Activated CD8-positive, alpha-beta memory T cell treated with anti-CD3 and anti-CD28 coated beads, Interleukin-2, amount 50 U/mL, for 48 hours (primary cell): ENCODE data around the gene LURAP1L.

ENCODE experiments used
- DNase-seq: peaks from one replicate; pipeline ENCODE4 v3.0.0-alpha.2; 2020

The LURAP1L gene

DNA sequence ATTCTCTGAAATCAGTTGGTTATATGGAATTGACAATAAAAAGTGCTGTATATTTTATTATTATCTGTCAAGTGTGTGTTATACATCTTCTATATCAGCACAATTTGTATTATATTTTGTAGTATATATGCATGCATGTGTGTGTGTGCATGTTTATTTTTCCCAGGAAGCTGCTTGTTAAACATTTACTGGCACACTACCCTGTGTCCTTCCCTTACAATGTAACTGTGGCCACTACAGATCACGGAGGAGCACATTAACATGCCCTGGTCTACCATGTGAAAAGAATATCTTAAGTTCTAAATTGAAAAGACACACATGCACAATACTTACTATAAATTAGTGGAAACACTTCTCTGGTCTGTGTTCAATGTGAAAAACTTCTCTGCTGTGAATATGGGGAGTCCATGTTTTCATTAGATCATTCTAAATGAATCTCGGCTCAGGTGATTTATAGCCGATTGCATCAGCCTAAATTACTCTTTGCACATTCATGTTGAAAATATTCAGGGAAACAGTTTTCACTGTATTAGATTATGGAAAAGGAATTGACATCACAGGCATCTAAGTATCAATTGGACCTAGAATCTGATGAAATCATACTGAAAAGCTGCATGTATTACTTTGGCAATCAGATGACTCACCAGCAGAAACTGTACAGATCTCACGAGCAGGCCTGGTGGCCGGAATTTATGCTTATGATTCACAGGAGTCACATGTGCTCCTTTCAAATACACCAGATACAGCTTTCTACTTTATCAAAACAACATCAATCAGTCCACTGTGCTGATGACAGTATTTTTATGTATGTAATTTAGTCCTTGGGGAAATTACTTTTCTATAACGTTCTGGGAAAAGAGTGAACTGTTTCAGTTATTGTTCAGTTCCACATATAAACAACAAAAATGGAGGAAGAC, 39.4 kb downstream of the LURAP1L start:
- no peak for DNase-seq

DNA sequence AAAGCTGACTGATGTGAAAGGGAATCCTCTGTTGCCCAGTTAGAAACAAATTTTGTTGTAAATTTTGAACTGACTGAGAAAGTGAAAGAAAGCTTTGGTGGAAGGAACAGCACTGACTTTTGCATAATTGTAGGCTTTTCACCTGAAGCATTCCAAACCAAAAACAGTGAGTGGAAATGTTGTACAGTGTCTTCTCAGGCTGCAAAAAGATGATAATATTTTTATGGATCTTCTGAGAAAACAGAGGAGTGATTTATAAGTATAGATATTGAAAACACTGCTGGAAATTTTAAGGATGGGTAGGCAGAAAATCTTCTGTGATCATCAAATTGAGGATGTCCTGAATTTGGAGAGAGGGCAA, 40.0 kb downstream of the LURAP1L start:
- no peak for DNase-seq

GRCh38 chr9:12815888-12816287, 41.1 kb downstream of the LURAP1L start:
- no peak for DNase-seq

DNA sequence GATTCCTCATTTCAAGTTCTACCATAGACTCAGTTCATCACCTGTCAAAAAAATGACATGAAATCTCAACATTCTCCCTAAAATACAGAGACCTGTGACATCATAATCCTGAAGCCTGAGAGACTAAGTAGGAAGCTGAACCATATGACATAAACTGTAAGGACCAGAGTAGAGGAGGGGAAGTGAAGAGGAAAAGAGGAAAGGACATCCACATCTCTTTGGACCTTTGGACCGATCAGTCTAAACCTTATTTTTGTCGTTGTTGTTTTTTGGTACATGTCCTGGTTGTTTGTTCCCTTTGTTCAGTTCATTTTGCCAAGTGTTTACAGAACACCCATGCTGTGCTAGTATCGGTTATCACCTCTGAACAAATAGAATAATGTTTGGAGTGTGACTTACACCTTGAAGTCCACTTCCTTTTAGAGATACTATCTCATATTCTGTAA, 41.9 kb downstream of the LURAP1L start:
- no peak for DNase-seq

GRCh38 chr9:12817702-12818101, 42.9 kb downstream of the LURAP1L start:
- no peak for DNase-seq

GRCh38 chr9:12818431-12819000, 43.7 kb downstream of the LURAP1L start:
- DNase-seq = no peak

DNA sequence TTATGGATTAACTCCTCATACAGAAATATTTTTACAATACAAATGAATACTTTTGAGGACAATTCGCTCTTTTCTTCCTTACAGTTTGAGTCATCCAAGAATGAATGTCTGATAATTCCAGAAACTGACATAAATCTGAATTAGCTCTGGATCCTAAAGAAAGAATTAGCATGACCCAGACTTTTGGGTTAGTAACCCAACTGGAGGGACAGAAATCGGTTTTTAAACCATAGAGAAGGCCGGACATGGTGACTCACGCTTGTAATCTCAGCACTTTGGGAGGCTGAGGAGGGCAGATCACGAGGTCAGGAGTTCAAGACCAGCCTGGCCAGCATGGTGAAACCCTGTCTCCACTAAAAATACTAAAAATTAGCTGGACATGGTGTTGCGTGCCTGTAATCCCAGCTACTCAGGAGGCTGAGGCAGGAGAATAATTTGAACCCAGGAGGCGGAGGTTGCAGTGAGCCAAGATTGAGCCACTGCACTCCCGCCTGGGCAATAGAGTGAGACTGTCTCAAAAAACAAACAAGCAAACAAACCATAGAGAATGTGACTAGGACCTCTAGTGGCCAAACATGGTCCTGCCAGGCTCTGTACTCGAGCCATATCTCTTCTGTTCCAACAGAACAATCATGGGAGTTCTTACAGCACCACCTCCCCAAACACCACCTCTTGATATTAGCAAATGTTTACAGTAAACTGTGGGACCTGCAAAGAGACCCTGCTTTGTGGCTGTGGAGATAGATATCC, 44.8 kb downstream of the LURAP1L start:
- DNase-seq = no peak

- DNase-seq = no peak
These were observed 47.3 kb downstream of the LURAP1L start for GRCh38 chr9:12822111-12822510.

- DNase-seq = no peak
These were observed 52.2 kb downstream of the LURAP1L start for GRCh38 chr9:12826924-12827565.

DNA sequence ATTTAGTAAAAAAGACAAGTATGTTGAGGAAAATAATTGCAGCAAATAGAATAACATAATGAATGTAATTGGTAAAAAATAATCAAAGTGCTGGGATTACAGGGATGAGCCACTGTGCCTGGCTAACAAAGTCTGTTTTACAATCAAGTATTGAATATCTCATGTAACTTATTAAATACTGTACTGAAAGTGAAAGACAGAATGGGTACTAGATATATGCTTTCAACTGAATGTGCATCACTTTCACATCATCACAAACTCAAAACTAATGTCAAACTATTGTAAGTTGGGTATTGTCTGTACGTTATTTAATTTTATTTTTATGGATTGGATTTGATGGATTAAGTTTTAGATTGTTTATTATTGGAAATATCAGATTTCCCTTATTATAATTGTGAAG, 58.9 kb downstream of the LURAP1L start:
- DNase-seq = no peak

- DNase-seq = no peak
These were observed 63.7 kb downstream of the LURAP1L start for GRCh38 chr9:12838546-12838945.

- DNase-seq = no peak
These were observed 68.9 kb downstream of the LURAP1L start for GRCh38 chr9:12843735-12844134.

DNA sequence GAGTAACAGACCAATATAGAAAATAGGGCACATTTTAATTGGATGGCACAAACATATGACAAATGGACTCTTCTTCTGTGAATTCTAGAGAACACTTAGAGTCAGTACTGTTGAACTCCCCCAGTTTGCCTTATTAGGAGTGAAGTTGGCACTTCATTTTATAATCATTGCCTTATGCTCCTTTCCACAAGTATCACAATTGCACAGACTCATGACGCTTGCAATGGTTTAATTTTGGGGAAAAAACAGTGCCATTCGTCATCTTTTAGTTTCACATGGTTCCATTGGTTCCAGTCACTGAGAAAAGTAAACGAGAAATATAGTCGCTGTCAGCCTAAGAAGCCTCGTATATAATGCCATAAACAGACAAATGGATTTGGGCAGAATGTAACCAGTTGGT, 71.2 kb downstream of the LURAP1L start:
- no peak for DNase-seq

- DNase-seq = no peak
These were observed 72.7 kb downstream of the LURAP1L start for GRCh38 chr9:12847561-12847960.

DNA sequence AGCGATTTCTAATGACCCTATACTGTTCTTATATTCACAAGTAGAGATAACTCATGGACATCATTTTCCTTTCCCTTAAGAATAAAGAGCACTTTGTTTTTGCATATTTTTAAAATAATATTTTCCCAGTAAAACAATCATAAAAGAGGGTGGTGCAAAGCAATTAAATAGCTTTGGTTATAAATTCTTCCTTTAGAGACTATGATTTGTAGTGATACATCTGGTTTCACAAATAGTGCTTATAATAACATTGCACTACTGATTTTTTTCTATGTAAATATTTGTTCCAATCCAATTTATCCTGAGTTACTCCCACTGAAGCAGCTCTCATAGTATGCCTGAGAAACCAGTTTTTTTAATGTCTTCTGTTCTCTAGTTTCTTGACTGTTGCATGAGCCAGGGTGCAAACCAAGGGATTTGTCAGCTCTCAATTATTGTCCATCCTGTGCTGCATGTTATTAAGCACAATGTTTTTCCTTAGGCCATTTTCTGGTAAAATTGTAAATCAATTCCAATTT, 74.7 kb downstream of the LURAP1L start:
- DNase-seq = no peak

- no peak for DNase-seq
These were observed 76.7 kb downstream of the LURAP1L start for GRCh38 chr9:12851341-12852090.

- DNase-seq = no peak
These were observed 78.2 kb downstream of the LURAP1L start for GRCh38 chr9:12853051-12853450.

DNA sequence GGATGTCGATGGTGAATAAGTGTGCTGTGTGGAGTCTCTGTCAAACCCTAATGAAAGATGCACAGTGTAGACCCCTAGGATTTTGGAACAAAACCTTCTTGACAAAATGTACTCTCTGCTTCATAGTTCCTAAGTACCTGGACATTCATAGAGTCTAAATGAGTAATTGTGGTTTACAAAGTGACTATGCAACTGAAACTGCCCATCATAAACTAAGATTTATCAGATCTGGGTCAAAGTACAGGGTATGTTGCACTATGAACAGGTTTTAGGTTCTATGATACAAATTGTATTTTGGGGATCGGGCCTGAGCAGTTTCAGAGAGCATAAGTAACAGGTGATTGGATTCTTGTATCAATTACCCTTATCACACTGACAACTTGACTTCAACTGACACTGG, 79.4 kb downstream of the LURAP1L start:
- no peak for DNase-seq

- no peak for DNase-seq
These were observed 80.2 kb downstream of the LURAP1L start for GRCh38 chr9:12855066-12855465.

- no peak for DNase-seq
These were observed 81.8 kb downstream of the LURAP1L start for GRCh38 chr9:12856603-12857002.

DNA sequence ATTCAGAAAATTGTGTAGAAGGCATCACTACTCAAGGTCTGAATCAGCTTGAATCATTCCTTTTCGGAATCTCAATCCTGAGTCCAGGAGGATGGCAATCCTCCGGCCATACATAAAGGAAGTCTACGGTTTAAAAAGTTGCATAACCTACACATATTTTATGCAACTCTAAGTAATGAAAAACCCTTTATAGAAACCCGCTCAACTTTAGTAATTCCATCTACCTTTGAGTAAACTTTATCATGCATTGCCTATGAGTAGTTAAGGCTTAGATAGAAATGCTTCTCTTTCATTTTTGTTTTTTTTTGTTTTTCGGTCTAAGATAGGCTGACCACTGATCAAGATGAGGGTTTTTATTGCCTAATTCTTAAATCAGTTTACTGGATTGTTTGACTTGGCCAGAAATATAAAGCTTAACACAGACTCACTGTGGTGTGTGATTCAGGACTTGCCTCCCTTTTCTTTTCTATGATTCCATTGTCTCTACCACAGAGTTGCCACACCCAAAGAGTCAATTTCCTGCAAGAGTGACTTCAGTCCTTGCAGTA, 85.0 kb downstream of the LURAP1L start:
- no peak for DNase-seq

GRCh38 chr9:12860998-12861397, 86.2 kb downstream of the LURAP1L start:
- no peak for DNase-seq
